HepG2 (cell line): ENCODE results near the gene HPCAL1. TPM values are rescaled to one million over a fixed set of nuclear protein-coding genes. Genes with fewer than 3 reads are reported as not detected.

Experiments used
- CENPBD1 ChIP-seq: sonication (generic); formaldehyde crosslinking; IDR thresholded peaks from 2 replicates; pipeline ENCODE4 v1.8.0; 2022; ENCODE audit warnings: missing genetic modification reagents, low read depth, mild to moderate bottlenecking, borderline replicate concordance
- FIP1L1 ChIP-seq: fragments of 200-400 bp; formaldehyde crosslinking; IDR thresholded peaks from 2 replicates; pipeline ENCODE4 v1.6.1; 2018; ENCODE audit warnings: low read depth, mild to moderate bottlenecking, low read length, moderate library complexity, borderline replicate concordance; ENCODE audit not compliant: insufficient read depth
- GABPA ChIP-seq, 2 experiments: IDR thresholded peaks; 2 replicates each; pipeline ENCODE4 v1.6.1; 2011 to 2016; ENCODE audit warnings: low read depth in 2 of 2, low read length in 1 of 2, missing biosample characterization in 1 of 2, missing genetic modification characterization in 1 of 2
- HCFC1 ChIP-seq: fragments of 150-350 bp; IDR thresholded peaks from 2 replicates; pipeline ENCODE4 v1.6.1; 2014; ENCODE audit warnings: low read depth, low read length
- KLF12 ChIP-seq: sonication (generic); formaldehyde crosslinking; IDR thresholded peaks from 2 replicates; pipeline ENCODE4 v1.4.0; 2020; ENCODE audit warnings: missing genetic modification reagents, borderline replicate concordance
- KLF16 ChIP-seq, 2 experiments: sonication (generic) in 1 of 2; formaldehyde crosslinking in 1 of 2; IDR thresholded peaks; 2 replicates each; pipeline versions ENCODE4 v1.6.1 to v1.8.0; 2016 to 2023; ENCODE audit warnings: missing genetic modification reagents in 2 of 2, missing compliant biosample characterization in 1 of 2
- MYC ChIP-seq: sonication (generic); formaldehyde crosslinking; IDR thresholded peaks from 2 replicates; pipeline ENCODE4 v1.9.0; 2021; ENCODE audit warnings: missing genetic modification reagents, borderline replicate concordance
- NFYB ChIP-seq: sonication (generic); formaldehyde crosslinking; IDR thresholded peaks from 2 replicates; pipeline ENCODE4 v1.4.0; 2020; ENCODE audit warnings: missing genetic modification reagents
- NR2C2 ChIP-seq: sonication (generic); formaldehyde crosslinking; IDR thresholded peaks from 2 replicates; pipeline ENCODE4 v1.4.0; 2020; ENCODE audit warnings: missing genetic modification reagents, mild to moderate bottlenecking, moderate library complexity, borderline replicate concordance
- RARA ChIP-seq: IDR thresholded peaks from 2 replicates; pipeline ENCODE4 v1.6.1; 2016; ENCODE audit warnings: missing genetic modification reagents, missing compliant biosample characterization
- REPIN1 ChIP-seq: sonication (generic); formaldehyde crosslinking; IDR thresholded peaks from 2 replicates; pipeline ENCODE4 v1.8.0; 2022; ENCODE audit warnings: missing genetic modification reagents, low read depth, mild to moderate bottlenecking, borderline replicate concordance
- SKI ChIP-seq: fragments of 450-650 bp; IDR thresholded peaks from one replicate; pipeline ENCODE4 v1.6.1; 2018; ENCODE audit warnings: mild to moderate bottlenecking; ENCODE audit not compliant: partially characterized antibody
- TMF1 ChIP-seq: sonication (generic); formaldehyde crosslinking; IDR thresholded peaks from 2 replicates; pipeline ENCODE4 v1.8.1; 2022; ENCODE audit warnings: low read depth, missing genetic modification reagents
- ZNF230 ChIP-seq: sonication (generic); formaldehyde crosslinking; IDR thresholded peaks from 2 replicates; pipeline ENCODE4 v1.4.0; 2020; ENCODE audit warnings: mild to moderate bottlenecking, missing genetic modification reagents
- ZNF329 ChIP-seq: sonication (generic); formaldehyde crosslinking; IDR thresholded peaks from 2 replicates; pipeline ENCODE4 v1.9.0; 2021; ENCODE audit warnings: low read depth, mild to moderate bottlenecking, missing genetic modification reagents
- ZNF672 ChIP-seq: sonication (generic); formaldehyde crosslinking; IDR thresholded peaks from 2 replicates; pipeline ENCODE4 v1.8.1; 2022; ENCODE audit warnings: missing genetic modification reagents
- ZNF691 ChIP-seq: sonication (generic); formaldehyde crosslinking; IDR thresholded peaks from 2 replicates; pipeline ENCODE4 v1.4.0; 2020; ENCODE audit warnings: missing genetic modification reagents, low read depth, mild to moderate bottlenecking, borderline replicate concordance
- ZNF724P ChIP-seq: sonication (generic); formaldehyde crosslinking; IDR thresholded peaks from 2 replicates; pipeline ENCODE4 v1.8.0; 2022; ENCODE audit warnings: missing genetic modification reagents, borderline replicate concordance
- polyA plus RNA-seq, 8 experiments: library from polyadenylated mRNA; depleted of rRNA in 3 of 8; stranded (reverse) in 7 of 8; unstranded in 1 of 8; fragments of >200 nt; fragmentation: Illumina TruSeq in 4 of 8; extraction: Trizol in 4 of 8; gene quantifications; 2 replicates each; pipeline versions ENCODE4 v1.2.1 to v1.2.3, GENCODE V29; 2011 to 2016; ENCODE audit warnings: low read depth in 4 of 8, missing spikeins in 1 of 8, mixed read lengths in 1 of 8; ENCODE audit not compliant: insufficient read depth in 1 of 8
- total RNA-seq, 5 experiments: library from RNA; depleted of rRNA; stranded (reverse); fragments of >200 nt; fragmentation: Illumina TruSeq; extraction: Trizol; gene quantifications; 2 replicates each; pipeline ENCODE4 v1.2.3, GENCODE V29; 2016; ENCODE audit warnings: low read depth in 1 of 5
- TF ChIP-seq, protein P1 (sequence below): conservative IDR thresholded peaks from 2 replicates; pipeline ENCODE4 v1.6.1; 2018; ENCODE audit warnings: missing genetic modification reagents
- TF ChIP-seq, protein P2 (sequence below): IDR thresholded peaks from 2 replicates; pipeline ENCODE4 v1.6.1; 2016; ENCODE audit warnings: low read depth, missing genetic modification reagents, missing compliant biosample characterization

Gene HPCAL1
- total and polyA plus RNA-seq, 2 of the 13 experiments (the other 11 are each of a cell fraction or from before 2014, with no cell fraction given) = 29.5 to 29.9 TPM

DNA sequence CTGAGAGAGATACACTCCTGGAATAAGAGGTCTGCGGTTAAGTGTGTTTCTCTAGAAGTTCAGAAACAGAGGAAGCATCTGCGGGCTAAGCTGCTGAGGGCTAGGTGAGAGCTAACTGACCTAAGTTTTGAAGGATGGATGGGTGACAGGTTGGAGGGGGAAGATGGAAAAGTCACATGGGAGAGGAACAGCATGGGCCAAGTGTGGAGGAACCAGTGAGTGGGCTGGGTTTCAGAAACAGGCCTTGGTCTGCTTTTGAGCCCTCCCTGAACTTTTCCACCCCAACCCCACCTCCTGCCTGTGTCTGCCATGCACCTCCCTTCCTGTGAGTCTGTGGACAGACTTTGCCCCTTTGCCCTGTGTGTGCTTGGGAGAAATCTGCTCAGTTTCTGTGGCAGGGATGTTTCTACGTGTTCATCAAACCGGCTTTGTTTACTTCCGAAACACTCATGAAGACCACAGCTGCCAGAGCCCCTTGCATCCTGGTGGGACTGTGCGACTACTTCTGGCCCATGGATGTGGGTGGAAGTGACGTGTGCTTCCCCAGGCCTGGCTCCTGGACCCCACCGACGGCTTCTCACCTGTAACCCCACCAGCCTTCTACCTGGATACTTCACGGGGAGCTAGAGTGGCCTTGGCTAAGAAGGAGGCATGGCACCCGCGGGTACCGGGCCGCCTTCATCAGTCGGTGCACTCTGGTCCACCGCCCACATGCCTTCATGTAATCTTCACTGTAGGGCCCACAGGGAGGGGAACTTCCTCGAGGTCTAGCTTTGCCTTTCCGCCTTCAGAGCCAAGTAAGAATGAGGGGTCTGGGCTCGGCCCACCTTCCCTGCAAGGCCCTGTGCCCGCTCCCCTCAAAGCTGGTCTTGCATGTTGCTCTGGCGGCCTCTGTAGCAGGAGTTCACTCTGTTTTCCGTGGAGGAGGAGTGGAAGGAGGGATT, 1.4 kb upstream of the HPCAL1 start (continued):
- TF ChIP-seq SKI (peak; percentile 13), ZNF672 (no peak), ZNF691 (CRISPR knock-in tag) (no peak; the same call in 1 of the 2 replicates), RARA (CRISPR knock-in tag) (peak; percentile 93), CENPBD1 (CRISPR knock-in tag) (no peak), HCFC1 (no peak), ZNF230 (CRISPR knock-in tag) (peak; percentile 89), REPIN1 (CRISPR knock-in tag) (peak; percentile 57; the same call in 1 of the 2 replicates), ZNF329 (CRISPR knock-in tag) (no peak), KLF12 (no peak), FIP1L1 (no peak; the same call in 1 of the 2 replicates), GABPA (IDR thresholded peaks at IDR 0.05; ENCODE audit: low read depth, low read length) (no peak), GABPA (CRISPR knock-in tag; IDR thresholded peaks at IDR 0.05; ENCODE audit: low read depth) (peak; percentile 83), MYC (CRISPR knock-in tag) (peak; percentile 82), NR2C2 (CRISPR knock-in tag) (peak; percentile 72), NFYB (0 out of 2 replicates have a peak, but pooled peaks have one; percentile 7), ZNF724P (CRISPR knock-in tag) (no peak), KLF16 (CRISPR knock-in tag; IDR thresholded peaks at IDR 0.05) (no peak; a peak in 2 of 4 replicates), TMF1 (CRISPR knock-in tag) (no peak)
- TF ChIP-seq, protein P1, sequence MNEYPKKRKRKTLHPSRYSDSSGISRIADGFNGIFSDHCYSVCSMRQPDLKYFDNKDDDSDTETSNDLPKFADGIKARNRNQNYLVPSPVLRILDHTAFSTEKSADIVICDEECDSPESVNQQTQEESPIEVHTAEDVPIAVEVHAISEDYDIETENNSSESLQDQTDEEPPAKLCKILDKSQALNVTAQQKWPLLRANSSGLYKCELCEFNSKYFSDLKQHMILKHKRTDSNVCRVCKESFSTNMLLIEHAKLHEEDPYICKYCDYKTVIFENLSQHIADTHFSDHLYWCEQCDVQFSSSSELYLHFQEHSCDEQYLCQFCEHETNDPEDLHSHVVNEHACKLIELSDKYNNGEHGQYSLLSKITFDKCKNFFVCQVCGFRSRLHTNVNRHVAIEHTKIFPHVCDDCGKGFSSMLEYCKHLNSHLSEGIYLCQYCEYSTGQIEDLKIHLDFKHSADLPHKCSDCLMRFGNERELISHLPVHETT (CRISPR knock-in tag) = peak; percentile 56
- TF ChIP-seq, protein P2, sequence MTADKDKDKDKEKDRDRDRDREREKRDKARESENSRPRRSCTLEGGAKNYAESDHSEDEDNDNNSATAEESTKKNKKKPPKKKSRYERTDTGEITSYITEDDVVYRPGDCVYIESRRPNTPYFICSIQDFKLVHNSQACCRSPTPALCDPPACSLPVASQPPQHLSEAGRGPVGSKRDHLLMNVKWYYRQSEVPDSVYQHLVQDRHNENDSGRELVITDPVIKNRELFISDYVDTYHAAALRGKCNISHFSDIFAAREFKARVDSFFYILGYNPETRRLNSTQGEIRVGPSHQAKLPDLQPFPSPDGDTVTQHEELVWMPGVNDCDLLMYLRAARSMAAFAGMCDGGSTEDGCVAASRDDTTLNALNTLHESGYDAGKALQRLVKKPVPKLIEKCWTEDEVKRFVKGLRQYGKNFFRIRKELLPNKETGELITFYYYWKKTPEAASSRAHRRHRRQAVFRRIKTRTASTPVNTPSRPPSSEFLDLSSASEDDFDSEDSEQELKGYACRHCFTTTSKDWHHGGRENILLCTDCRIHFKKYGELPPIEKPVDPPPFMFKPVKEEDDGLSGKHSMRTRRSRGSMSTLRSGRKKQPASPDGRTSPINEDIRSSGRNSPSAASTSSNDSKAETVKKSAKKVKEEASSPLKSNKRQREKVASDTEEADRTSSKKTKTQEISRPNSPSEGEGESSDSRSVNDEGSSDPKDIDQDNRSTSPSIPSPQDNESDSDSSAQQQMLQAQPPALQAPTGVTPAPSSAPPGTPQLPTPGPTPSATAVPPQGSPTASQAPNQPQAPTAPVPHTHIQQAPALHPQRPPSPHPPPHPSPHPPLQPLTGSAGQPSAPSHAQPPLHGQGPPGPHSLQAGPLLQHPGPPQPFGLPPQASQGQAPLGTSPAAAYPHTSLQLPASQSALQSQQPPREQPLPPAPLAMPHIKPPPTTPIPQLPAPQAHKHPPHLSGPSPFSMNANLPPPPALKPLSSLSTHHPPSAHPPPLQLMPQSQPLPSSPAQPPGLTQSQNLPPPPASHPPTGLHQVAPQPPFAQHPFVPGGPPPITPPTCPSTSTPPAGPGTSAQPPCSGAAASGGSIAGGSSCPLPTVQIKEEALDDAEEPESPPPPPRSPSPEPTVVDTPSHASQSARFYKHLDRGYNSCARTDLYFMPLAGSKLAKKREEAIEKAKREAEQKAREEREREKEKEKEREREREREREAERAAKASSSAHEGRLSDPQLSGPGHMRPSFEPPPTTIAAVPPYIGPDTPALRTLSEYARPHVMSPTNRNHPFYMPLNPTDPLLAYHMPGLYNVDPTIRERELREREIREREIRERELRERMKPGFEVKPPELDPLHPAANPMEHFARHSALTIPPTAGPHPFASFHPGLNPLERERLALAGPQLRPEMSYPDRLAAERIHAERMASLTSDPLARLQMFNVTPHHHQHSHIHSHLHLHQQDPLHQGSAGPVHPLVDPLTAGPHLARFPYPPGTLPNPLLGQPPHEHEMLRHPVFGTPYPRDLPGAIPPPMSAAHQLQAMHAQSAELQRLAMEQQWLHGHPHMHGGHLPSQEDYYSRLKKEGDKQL (CRISPR knock-in tag) = 0 out of 2 replicates have a peak, but pooled peaks have one; percentile 17
